CD4-positive, CD25-positive, alpha-beta regulatory T cell (primary cell): ENCODE data around the gene KRT81. TPM values are rescaled to one million over a fixed set of nuclear protein-coding genes. Genes with fewer than 3 reads are reported as not detected.
A peak's percentile ranks its signal among the peaks of the same experiment; 100 is the strongest.

Experiments used
- ATAC-seq, 2 donors: fragments of 150-1000 bp; cut with Tn5 transposase; one replicate each; pipeline ENCODE4 v1.10.0; 2021; ENCODE audit warnings: low read depth in 2 of 2, moderate number of reproducible peaks in 2 of 2, moderate library complexity in 1 of 2
- DNase-seq, 3 donors: peaks; one replicate each; pipeline versions ENCODE4 v3.0.0 to v3.0.0-alpha.2; 2012 to 2022; ENCODE audit warnings: mixed read lengths in 1 of 3
- H3K27ac ChIP-seq: one replicate; pipeline ENCODE4 v1.7.0; 2013; ENCODE audit warnings: mild to moderate bottlenecking, low read length; ENCODE audit not compliant: insufficient read depth, poor library complexity, severe bottlenecking
- H3K27me3 ChIP-seq: one replicate; pipeline ENCODE4 v1.7.0; 2013; ENCODE audit warnings: low read length; ENCODE audit not compliant: control insufficient read depth, insufficient read depth
- H3K36me3 ChIP-seq: one replicate; pipeline ENCODE4 v1.7.0; 2013; ENCODE audit warnings: mild to moderate bottlenecking, low read length, moderate library complexity; ENCODE audit not compliant: control insufficient read depth, insufficient read depth
- H3K4me1 ChIP-seq: 2 replicates; pipeline ENCODE4 v1.7.0; 2013; ENCODE audit warnings: mild to moderate bottlenecking, low read length; ENCODE audit not compliant: insufficient read depth, control insufficient read depth, poor library complexity, severe bottlenecking
- H3K4me3 ChIP-seq: one replicate; pipeline ENCODE4 v1.7.0; 2013; ENCODE audit warnings: low read depth, mild to moderate bottlenecking, low read length, moderate library complexity
- H3K9me3 ChIP-seq, 2 experiments: 1 replicate in 1 of 2; 2 replicates in 1 of 2; pipeline ENCODE4 v1.7.0; 2013; ENCODE audit warnings: low read length in 2 of 2, mild to moderate bottlenecking in 1 of 2, moderate library complexity in 1 of 2; ENCODE audit not compliant: control insufficient read depth in 2 of 2
- H3K27ac Mint-ChIP-seq, 3 donors: one replicate each; pipeline ENCODE4 v1.8.0; 2020 to 2022; ENCODE audit warnings: mild to moderate bottlenecking in 3 of 3, mixed read lengths in 3 of 3, moderate library complexity in 2 of 3
- H3K27me3 Mint-ChIP-seq: one replicate; pipeline ENCODE4 v1.8.0; 2022; ENCODE audit warnings: mild to moderate bottlenecking, mixed read lengths
- H3K36me3 Mint-ChIP-seq: one replicate; pipeline ENCODE4 v1.8.0; 2020; ENCODE audit warnings: mixed read lengths
- H3K4me1 Mint-ChIP-seq, 4 donors: one replicate each; pipeline ENCODE4 v1.8.0; 2020 to 2022; ENCODE audit warnings: mixed read lengths in 4 of 4, mild to moderate bottlenecking in 1 of 4
- H3K4me3 Mint-ChIP-seq, 4 donors: one replicate each; pipeline ENCODE4 v1.8.0; 2020 to 2022; ENCODE audit warnings: mild to moderate bottlenecking in 4 of 4, mixed read lengths in 4 of 4, moderate library complexity in 3 of 4
- H3K9me3 Mint-ChIP-seq, 7 donors: one replicate each; pipeline ENCODE4 v1.8.0; 2020 to 2022; ENCODE audit warnings: mixed read lengths in 7 of 7, mild to moderate bottlenecking in 3 of 7, moderate library complexity in 2 of 7
- polyA plus RNA-seq, 4 donors: library from polyadenylated mRNA; unstranded; fragments of 300-500 nt; fragmentation: Illumina TruSeq; gene quantifications; one replicate each; pipeline ENCODE4 v1.2.3, GENCODE V29; 2021
- total RNA-seq: library from RNA; stranded (reverse); gene quantifications from one replicate; pipeline ENCODE4 v1.2.3, GENCODE V29; 2022

KRT81 gene
- total and polyA plus RNA-seq, 5 donors from 2014 or later, result not detected

DNA sequence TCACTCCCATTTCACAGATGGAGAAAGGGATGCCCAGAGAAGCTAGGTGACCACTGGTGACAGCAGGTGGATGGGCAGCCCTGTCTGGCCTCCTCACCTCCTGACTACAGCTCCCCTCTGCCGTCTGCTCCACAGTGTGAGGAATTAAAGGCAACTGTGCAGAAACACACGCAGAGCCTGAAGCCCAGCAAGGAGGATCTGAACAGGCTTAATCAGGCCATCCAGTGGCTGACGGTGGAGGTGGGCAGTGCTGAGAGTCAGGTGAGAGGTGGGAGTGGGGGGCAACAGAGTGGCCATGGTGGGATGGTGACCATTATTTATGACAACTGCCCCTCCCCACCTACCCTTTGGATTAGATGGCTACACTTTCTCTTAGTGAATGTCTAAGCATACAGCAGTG lies 15.6 kb downstream of the KRT81 start:
- H3K4me3 ChIP-seq, result no peak overlapping the region
- no peak overlapping the region for H3K4me3 Mint-ChIP-seq
- peaks cover 8% of the 10 kb centered on the region for H3K4me1 ChIP-seq
- H3K27ac ChIP-seq, result no peak overlapping the region
- no peaks in the 10 kb centered on the region for H3K36me3 ChIP-seq
- H3K4me1 Mint-ChIP-seq, result peaks cover 0 to 9% (median 2%) of the 10 kb centered on the region in 4 donors
- H3K9me3 Mint-ChIP-seq, result no peaks in the 10 kb centered on the region
- no peak for ATAC-seq
- H3K9me3 ChIP-seq, result no peaks in the 10 kb centered on the region
- no peak for DNase-seq
- H3K36me3 Mint-ChIP-seq, result no peaks in the 10 kb centered on the region
- H3K27ac Mint-ChIP-seq, result no peak overlapping the region
- H3K27me3 ChIP-seq, result no peaks in the 10 kb centered on the region
- peaks cover 25% of the 10 kb centered on the region for H3K27me3 Mint-ChIP-seq

- peaks cover 16% of the 10 kb centered on the region for H3K27me3 Mint-ChIP-seq
- H3K4me3 Mint-ChIP-seq, result no peak within 1 kb of the TSS
- H3K36me3 Mint-ChIP-seq, result no peaks in the 10 kb centered on the region
- Histone ChIP-seq H3K4me1 (peaks cover 8% of the 10 kb centered on the region), H3K9me3 (no peaks in the 10 kb centered on the region), H3K36me3 (no peaks in the 10 kb centered on the region), H3K27ac (no peak within 1 kb of the TSS), H3K4me3 (no peak within 1 kb of the TSS), H3K27me3 (no peaks in the 10 kb centered on the region)
- H3K27ac Mint-ChIP-seq, result peak within 1 kb of the TSS in 1 of 3 donors; percentile 10
- no peak for DNase-seq
- H3K4me1 Mint-ChIP-seq, result peaks cover 0 to 5% (median 2%) of the 10 kb centered on the region in 4 donors
- no peak for ATAC-seq
- no peaks in the 10 kb centered on the region for H3K9me3 Mint-ChIP-seq
Observed at GRCh38 chr12:52274521-52275120, 16.7 kb downstream of the KRT81 start, which contains the start of gene KRT86. Gene KRT86 (plus strand): TSS chr12:52274645. CDS start chr12:52301917, 27,272 bp downstream.

- Mint-ChIP-seq H3K4me3 (no peak overlapping the region), H3K9me3 (peaks cover 0 to 2% (median 0%) of the 10 kb centered on the region in 7 donors), H3K27ac (no peak overlapping the region), H3K27me3 (peaks cover 11% of the 10 kb centered on the region), H3K36me3 (no peaks in the 10 kb centered on the region), H3K4me1 (no peaks in the 10 kb centered on the region)
- H3K36me3 ChIP-seq, result no peaks in the 10 kb centered on the region
- DNase-seq (no peak), ATAC-seq (no peak)
- H3K9me3 ChIP-seq, result no peaks in the 10 kb centered on the region
- H3K4me3 ChIP-seq, result no peak overlapping the region
- no peak overlapping the region for H3K27ac ChIP-seq
- no peaks in the 10 kb centered on the region for H3K27me3 ChIP-seq
- no peaks in the 10 kb centered on the region for H3K4me1 ChIP-seq
Observed at GRCh38 chr12:52271158-52271557, 20.2 kb downstream of the KRT81 start.

DNA sequence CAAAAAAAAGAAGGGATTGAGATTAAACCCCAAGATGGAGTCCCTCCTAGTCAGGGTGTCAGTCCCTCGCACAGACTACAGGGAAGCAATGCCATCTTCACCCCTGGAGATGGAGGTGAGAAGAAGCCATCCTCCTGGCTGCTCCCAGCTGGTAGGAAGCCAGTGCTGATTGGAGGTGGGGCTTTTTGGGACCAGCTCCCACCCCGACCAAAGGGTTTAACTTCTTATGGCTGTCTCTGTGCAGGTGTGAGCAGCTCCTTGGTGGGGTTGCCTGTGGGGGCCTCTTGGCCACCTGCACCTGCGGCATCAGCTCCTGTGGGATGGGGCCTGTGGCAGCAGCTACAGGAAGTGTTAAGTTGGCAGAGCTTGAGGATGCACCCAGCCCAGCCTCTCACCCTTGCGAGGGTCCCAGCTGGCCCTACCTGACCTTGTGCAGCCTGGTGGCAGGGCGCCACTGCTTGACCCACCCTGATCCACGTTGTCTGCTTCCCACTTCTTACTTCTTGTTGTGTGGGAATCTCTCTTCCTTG lies 20.7 kb downstream of the KRT81 start:
- no peak overlapping the region for H3K27ac ChIP-seq
- Mint-ChIP-seq H3K4me3 (no peak overlapping the region), H3K27ac (no peak overlapping the region), H3K27me3 (peaks cover 11% of the 10 kb centered on the region), H3K36me3 (no peaks in the 10 kb centered on the region), H3K4me1 (no peaks in the 10 kb centered on the region), H3K9me3 (peaks cover 0 to 2% (median 0%) of the 10 kb centered on the region in 7 donors)
- DNase-seq (no peak), ATAC-seq (no peak)
- H3K4me3 ChIP-seq, result no peak overlapping the region
- no peaks in the 10 kb centered on the region for H3K36me3 ChIP-seq
- no peaks in the 10 kb centered on the region for H3K4me1 ChIP-seq
- H3K27me3 ChIP-seq, result no peaks in the 10 kb centered on the region
- no peaks in the 10 kb centered on the region for H3K9me3 ChIP-seq

- Histone ChIP-seq H3K4me1 (no peaks in the 10 kb centered on the region), H3K27me3 (no peaks in the 10 kb centered on the region), H3K4me3 (no peak overlapping the region), H3K9me3 (no peaks in the 10 kb centered on the region), H3K27ac (no peak overlapping the region), H3K36me3 (no peaks in the 10 kb centered on the region)
- Mint-ChIP-seq H3K4me3 (no peak overlapping the region), H3K27me3 (peaks cover 4% of the 10 kb centered on the region), H3K27ac (no peak overlapping the region), H3K9me3 (peaks cover 0 to 2% (median 0%) of the 10 kb centered on the region in 7 donors), H3K36me3 (no peaks in the 10 kb centered on the region), H3K4me1 (no peaks in the 10 kb centered on the region)
- DNase-seq (no peak), ATAC-seq (no peak)
Observed at GRCh38 chr12:52268212-52268611, 23.1 kb downstream of the KRT81 start.

GRCh38 chr12:52267699-52268098 lies 23.6 kb downstream of the KRT81 start:
- no peaks in the 10 kb centered on the region for H3K4me1 Mint-ChIP-seq
- peaks cover 0 to 2% (median 0%) of the 10 kb centered on the region in 7 donors for H3K9me3 Mint-ChIP-seq
- Histone ChIP-seq H3K9me3 (no peaks in the 10 kb centered on the region), H3K27me3 (no peaks in the 10 kb centered on the region), H3K27ac (no peak overlapping the region), H3K4me1 (no peaks in the 10 kb centered on the region), H3K36me3 (no peaks in the 10 kb centered on the region), H3K4me3 (no peak overlapping the region)
- DNase-seq (no peak), ATAC-seq (no peak)
- peaks cover 4% of the 10 kb centered on the region for H3K27me3 Mint-ChIP-seq
- H3K36me3 Mint-ChIP-seq, result no peaks in the 10 kb centered on the region
- H3K4me3 Mint-ChIP-seq, result no peak overlapping the region
- H3K27ac Mint-ChIP-seq, result no peak overlapping the region

GRCh38 chr12:52267266-52267665 lies 24.1 kb downstream of the KRT81 start:
- Histone ChIP-seq H3K4me3 (no peak overlapping the region), H3K9me3 (no peaks in the 10 kb centered on the region), H3K36me3 (no peaks in the 10 kb centered on the region), H3K4me1 (no peaks in the 10 kb centered on the region), H3K27me3 (no peaks in the 10 kb centered on the region), H3K27ac (no peak overlapping the region)
- Mint-ChIP-seq H3K27ac (no peak overlapping the region), H3K4me1 (no peaks in the 10 kb centered on the region), H3K27me3 (peaks cover 5% of the 10 kb centered on the region), H3K4me3 (no peak overlapping the region), H3K9me3 (peaks cover 0 to 2% (median 0%) of the 10 kb centered on the region in 7 donors), H3K36me3 (no peaks in the 10 kb centered on the region)
- no peak for ATAC-seq
- no peak for DNase-seq

GRCh38 chr12:52266514-52266913 lies 24.8 kb downstream of the KRT81 start:
- H3K36me3 ChIP-seq, result no peaks in the 10 kb centered on the region
- H3K27me3 ChIP-seq, result no peaks in the 10 kb centered on the region
- no peak overlapping the region for H3K4me3 ChIP-seq
- Mint-ChIP-seq H3K27ac (no peak overlapping the region), H3K27me3 (peaks cover 12% of the 10 kb centered on the region), H3K4me1 (no peaks in the 10 kb centered on the region), H3K4me3 (no peak overlapping the region), H3K9me3 (peaks cover 0 to 2% (median 0%) of the 10 kb centered on the region in 7 donors), H3K36me3 (no peaks in the 10 kb centered on the region)
- DNase-seq, result no peak
- no peak overlapping the region for H3K27ac ChIP-seq
- ATAC-seq, result no peak
- H3K4me1 ChIP-seq, result no peaks in the 10 kb centered on the region
- no peaks in the 10 kb centered on the region for H3K9me3 ChIP-seq
